Right lung (tissue), 5 donors: Measurements from ENCODE around the gene ZNF799. TPM values are rescaled to one million over a fixed set of nuclear protein-coding genes. Genes with fewer than 3 reads are reported as not detected.
"Not testable (repeated sequence)": the region's sequence is repeated elsewhere in the genome, so short reads cannot be mapped to it uniquely, and the experiment has no call there.

Experiments used
- DNase-seq, 2 donors: peaks; one replicate each; pipeline ENCODE4 v3.0.0-alpha.2; 2013
- polyA plus RNA-seq, 5 donors: library from polyadenylated mRNA; unstranded; fragments of 120-200 nt; gene quantifications; one replicate each; pipeline versions ENCODE4 v1.2.1 to v1.2.3, GENCODE V29; 2013; ENCODE audit warnings: inconsistent platforms in 1 of 5, low replicate concordance in 1 of 5; ENCODE audit not compliant: insufficient read length in 5 of 5, insufficient read depth in 1 of 5

ZNF799 gene
- polyA plus RNA-seq, 5 donors = 10.4 to 14.4 (median 12.4) TPM

DNA sequence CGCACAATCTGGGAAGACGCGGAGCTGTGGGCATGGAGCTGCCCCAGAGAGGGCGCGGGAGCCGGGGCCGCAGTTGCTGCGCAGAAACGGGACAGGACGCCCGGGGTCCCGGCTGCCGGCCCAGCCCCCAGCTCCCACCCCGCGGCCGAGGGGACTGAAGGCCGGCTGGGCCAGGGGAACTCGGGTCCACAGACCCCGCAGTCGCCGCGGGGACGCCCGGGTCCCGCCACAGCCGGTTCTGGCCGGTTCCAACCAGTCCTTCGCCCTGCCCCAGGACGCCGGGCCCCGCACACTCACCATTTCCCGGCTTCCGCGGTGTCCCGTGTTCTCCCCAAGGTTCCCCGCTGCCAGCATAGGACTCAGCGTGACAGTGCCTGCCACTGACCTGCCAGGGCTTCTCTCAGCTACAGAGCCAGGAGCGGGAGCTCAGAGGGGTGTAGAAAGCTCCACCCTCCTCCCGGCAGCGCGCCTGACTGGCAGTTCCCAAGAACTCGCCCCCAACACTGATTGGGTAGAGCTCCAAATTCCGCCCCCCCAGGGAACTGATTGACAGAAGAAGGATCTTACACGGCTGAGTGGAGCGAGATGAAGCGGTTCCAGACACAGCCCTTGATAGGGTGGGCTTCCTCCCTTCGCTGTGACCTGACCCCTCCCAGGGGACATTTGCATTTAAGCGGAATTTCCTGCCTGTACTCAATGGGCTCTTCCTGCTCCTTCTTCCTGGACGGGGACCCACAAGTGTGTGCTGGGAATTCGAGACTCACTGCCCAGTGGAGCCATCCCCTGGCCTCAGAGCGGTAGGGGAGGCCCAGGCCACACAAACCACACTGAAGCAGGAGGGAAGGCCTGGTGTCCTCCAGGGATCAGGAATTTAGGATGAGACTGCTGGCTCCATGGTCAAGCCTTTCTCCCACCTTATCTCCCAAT, 35.6 kb downstream of the ZNF799 start, which contains the start of gene ZNF442:
ZNF442 (minus strand) TSS at position 448 of the 927 bp plus-strand sequence. CDS start 2,052 bp downstream, outside the sequence.
- peak; percentile 97 for DNase-seq

DNA sequence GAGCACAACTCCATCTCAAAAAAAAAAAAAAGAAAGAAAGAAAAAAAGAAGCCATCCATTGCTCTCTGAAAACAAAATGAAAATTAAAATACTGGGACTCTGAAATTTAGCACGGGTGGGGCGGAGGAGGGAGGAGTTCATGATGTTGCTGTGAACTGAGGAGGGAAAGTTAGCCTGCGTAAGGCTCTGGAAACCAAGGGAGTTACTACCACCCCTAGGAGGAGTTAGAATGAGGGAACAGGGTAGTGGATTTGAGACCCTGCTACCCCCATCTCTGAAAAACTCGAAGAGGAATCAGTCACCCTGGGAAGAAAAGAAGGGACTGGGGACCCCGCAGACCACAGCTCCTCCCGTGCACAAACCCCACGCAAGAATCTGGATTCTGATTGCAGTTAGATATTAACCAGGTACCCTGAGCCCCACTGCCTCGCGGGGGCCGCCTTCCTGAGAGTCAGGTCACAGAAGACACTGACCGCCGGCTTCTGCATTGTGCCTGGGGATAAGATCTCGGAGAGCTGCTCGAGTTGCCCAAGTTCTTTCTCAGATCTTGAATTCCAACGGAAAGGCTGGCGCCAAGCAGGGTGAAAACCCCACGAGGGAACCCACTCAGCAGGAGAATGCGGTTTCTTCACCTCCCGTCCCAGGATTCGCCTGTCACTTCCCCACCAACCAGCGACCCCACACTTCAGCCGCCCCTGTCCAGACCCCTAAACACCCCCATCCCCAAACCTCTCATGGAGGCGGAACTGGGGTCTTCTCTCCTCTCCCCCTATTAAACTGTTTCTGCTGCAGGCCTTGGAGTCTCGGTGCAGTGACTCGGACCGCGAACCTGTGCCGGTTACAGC, 36.5 kb downstream of the ZNF799 start:
- DNase-seq = peak; percentile 16 to 28

DNA sequence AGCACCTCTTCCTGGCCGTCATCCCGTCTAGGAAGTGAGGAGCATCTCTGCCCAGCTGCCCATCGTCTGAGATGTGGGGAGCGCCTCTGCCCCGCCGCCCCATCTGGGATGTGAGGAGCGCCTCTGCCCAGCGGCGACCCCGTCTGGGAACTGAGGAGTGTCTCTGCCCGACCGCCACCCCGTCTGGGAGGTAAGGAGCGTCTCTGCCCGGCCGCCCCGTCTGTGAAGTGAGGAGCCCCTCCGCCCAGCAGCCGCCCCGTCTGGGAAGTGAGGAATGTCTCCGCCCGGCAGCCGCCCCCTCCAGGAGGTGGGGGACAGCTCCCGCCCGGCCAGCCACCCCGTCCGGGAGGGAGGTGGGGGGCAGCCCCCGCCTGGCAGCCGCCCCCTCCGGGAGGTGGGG, 38.8 kb downstream of the ZNF799 start:
- not testable (repeated sequence) for DNase-seq

DNA sequence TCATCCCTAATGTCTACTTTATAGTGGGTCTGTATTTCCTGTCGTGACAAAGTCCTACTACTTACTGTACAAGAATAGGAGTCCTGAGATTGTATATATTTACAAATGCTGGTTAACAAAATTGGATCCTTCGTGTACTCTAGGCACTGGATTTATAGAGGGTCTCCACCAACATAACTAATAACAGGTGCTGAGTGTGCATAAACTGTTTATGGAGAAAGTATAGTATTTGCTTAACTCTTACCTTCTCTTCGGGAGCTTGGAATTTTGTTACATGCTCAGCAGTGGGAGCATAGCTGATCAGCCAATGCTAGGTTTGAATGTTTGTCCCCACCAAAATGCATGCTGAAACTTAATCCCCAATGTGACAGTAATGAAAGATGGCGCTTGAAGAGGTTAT, 47.7 kb downstream of the ZNF799 start:
- no peak for DNase-seq

DNA sequence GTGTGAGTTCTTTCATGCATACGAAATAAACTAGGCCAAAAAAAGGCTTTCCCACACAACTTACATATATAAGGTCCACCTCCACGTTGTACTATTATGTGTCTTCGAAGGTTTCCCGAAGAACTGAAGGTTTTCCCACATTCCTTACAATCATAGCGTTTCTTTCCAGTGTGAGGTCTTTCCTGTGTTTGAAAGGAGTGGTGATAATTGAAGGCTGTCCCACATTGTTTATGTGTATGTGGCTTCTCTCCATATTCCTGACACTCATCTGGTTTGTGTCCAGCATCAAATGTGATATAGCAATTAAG, 50.2 kb downstream of the ZNF799 start:
- DNase-seq = no peak

DNA sequence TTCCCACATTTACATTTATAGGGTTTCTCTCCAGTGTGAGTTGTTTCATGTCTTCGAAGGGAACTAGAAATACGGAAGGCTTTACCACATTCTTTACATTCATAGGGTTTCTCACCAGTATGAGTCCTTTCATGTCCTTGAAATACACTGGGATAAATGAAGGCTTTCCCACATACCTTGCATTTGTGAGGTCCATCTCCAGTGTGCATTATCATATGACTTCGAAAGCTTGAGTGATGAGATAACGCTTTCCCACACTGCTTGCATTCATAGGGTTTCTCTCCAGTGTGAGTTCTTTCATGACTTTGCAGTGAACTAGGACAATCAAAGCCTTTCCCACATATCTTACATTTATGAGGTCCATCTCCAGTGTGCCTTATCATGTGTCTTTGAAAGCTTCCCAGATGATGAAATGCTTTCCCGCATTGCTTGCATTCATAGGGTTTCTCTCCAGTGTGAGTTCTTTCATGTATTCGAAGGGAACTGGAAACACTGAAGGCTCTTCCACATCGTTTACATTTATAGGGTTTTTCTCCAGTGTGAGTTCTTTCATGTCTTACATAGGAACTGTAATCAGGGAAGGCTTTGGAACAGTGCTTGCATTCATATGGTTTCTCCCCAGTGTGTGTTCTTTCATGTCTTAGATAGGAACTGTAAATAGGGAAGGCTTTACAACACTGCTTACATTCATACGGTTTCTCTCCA, 50.7 kb downstream of the ZNF799 start:
- no peak for DNase-seq

DNA sequence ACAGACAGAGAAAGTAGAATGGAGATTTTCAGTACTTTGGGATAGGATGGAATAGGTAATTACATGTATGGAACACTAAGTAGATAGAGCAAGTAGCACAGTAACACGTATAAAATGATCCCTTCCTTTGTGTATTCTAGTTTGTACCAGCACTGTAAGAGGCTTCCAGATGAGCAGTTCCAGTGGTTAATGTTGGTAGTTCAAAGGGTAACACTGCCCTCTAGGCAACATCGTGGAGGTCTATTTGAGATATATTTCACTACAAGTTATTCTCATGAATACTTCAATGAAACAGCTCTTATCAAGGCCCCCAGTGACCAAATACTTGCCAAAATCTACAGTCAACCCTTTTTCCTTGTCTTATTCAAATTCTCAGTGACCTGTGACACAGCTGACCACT, 54.2 kb downstream of the ZNF799 start:
- DNase-seq = no peak

DNA sequence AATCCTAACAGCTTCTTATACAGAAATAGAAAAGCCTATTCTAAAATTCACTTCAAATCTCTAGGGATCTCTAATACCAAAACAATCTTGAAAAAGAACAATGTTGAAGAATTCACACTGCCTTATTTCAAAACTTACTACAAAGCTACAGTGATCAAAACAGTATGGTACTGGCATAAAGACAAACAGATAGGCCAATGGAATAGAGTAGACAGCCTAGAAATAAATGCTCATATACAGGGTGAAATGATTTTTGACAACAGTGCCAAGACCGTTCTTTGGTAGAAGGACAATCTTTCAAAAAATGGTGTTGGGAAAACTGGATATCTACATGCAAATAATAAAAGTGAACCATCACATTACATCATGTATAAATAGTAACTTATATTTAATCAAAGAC, 55.9 kb downstream of the ZNF799 start:
- DNase-seq = no peak

Other genes with a start within 250 kb of the ZNF799 start
- 10 to 100 TPM; 10.6 to 17.9 (median 16.1) TPM for gene ZNF625, start 244.5 kb downstream of the ZNF799 start, polyA plus RNA-seq
- gene ZNF136, start 238.2 kb downstream of the ZNF799 start, polyA plus RNA-seq = 10 to 100 TPM; 11.1 to 19.5 (median 18.1) TPM
- 10 to 100 TPM; 22.3 to 31.3 (median 27.4) TPM for gene ZNF44, start 106.4 kb downstream of the ZNF799 start, polyA plus RNA-seq
- gene ZNF563, start 67.6 kb downstream of the ZNF799 start, polyA plus RNA-seq = 1 to 10 TPM; 4.0 to 6.8 (median 5.0) TPM
- 1 to 10 TPM; 4.0 to 7.1 (median 6.2) TPM for gene ZNF442, start 35.6 kb downstream of the ZNF799 start, polyA plus RNA-seq
- gene ZNF443, start 39.8 kb upstream of the ZNF799 start, polyA plus RNA-seq = 10 to 100 TPM; 14.8 to 23.1 (median 18.2) TPM
- 1 to 10 TPM; 6.3 to 9.9 (median 8.1) TPM for gene ZNF709, start 83.5 kb upstream of the ZNF799 start, polyA plus RNA-seq
- 10 to 100 TPM in 3 of 5 donors, 1 to 10 TPM in 2; 8.4 to 12.1 (median 11.9) TPM for gene ZNF564, start 150.2 kb upstream of the ZNF799 start, polyA plus RNA-seq
- 1 to 10 TPM; 3.2 to 6.8 (median 5.0) TPM for gene ZNF490, start 209.5 kb upstream of the ZNF799 start, polyA plus RNA-seq
- gene ZNF791, start 209.6 kb upstream of the ZNF799 start, polyA plus RNA-seq = 10 to 100 TPM; 13.9 to 23.7 (median 21.9) TPM